ENCODE results near the gene PITPNM3. TPM values are rescaled to one million over a fixed set of nuclear protein-coding genes. Genes with fewer than 3 reads are reported as not detected.

The PITPNM3 gene
- total and polyA plus RNA-seq, 2 experiments from 2014 or later = 1.5 to 2.0 TPM

- no peak overlapping the region for H3K4me3 ChIP-seq
- TF ChIP-seq CTCF (IDR thresholded peaks at IDR 0.05; ENCODE audit: poor library complexity) = no peak
- TF ChIP-seq EZH2phosphoT487 (IDR thresholded peaks at IDR 0.05; ENCODE audit: low read depth, severe bottlenecking, unreplicated experiment) = no peak
- TF ChIP-seq EZH2 (IDR thresholded peaks at IDR 0.05; ENCODE audit: borderline replicate concordance) = no peak
- H3K9me2 ChIP-seq (replicated peaks; ENCODE audit: insufficient read depth) = no peaks in the 10 kb centered on the region
- H3K9me3 ChIP-seq (ENCODE audit: low read depth) = no peaks in the 10 kb centered on the region
- no peaks in the 10 kb centered on the region for H3K79me2 ChIP-seq
- H3K27me3 ChIP-seq = no peaks in the 10 kb centered on the region
- no peak overlapping the region for H2AFZ ChIP-seq
- WGBS (ENCODE audit: low lambda C conversion rate, missing lambda C conversion rate) = 90% methylated on average over 17 of the region's 17 CpGs
- no peaks in the 10 kb centered on the region for H3K4me1 ChIP-seq (ENCODE audit: insufficient read depth)
- no peak overlapping the region for H3K27ac ChIP-seq
- no peaks in the 10 kb centered on the region for H4K20me1 ChIP-seq (ENCODE audit: insufficient read depth, poor library complexity, severe bottlenecking)
- H3K36me3 ChIP-seq (replicated peaks; ENCODE audit: insufficient read depth, low read depth) = no peaks in the 10 kb centered on the region
- DNase-seq (ENCODE audit: low spot score) = no peak
- no peak overlapping the region for H3K4me2 ChIP-seq
Measured at GRCh38 chr17:6428207-6428965, 128.0 kb downstream of the PITPNM3 start.

GRCh38 chr17:6427279-6427781 is 129.0 kb downstream of the PITPNM3 start:
- Histone ChIP-seq H3K4me1 (ENCODE audit: insufficient read depth) (no peaks in the 10 kb centered on the region), H3K36me3 (replicated peaks; ENCODE audit: insufficient read depth, low read depth) (no peaks in the 10 kb centered on the region), H3K4me2 (no peak overlapping the region), H3K79me2 (no peaks in the 10 kb centered on the region), H3K9me2 (replicated peaks; ENCODE audit: insufficient read depth) (no peaks in the 10 kb centered on the region), H4K20me1 (ENCODE audit: insufficient read depth, poor library complexity, severe bottlenecking) (no peaks in the 10 kb centered on the region), H2AFZ (no peak overlapping the region), H3K4me3 (no peak overlapping the region), H3K27ac (no peak overlapping the region), H3K9me3 (ENCODE audit: low read depth) (no peaks in the 10 kb centered on the region), H3K27me3 (no peaks in the 10 kb centered on the region)
- 83% methylated on average over 7 of the region's 7 CpGs for WGBS (ENCODE audit: low lambda C conversion rate, missing lambda C conversion rate)
- no peak for TF ChIP-seq CTCF (IDR thresholded peaks at IDR 0.05; ENCODE audit: poor library complexity)
- no peak for DNase-seq (ENCODE audit: low spot score)

GRCh38 chr17:6426356-6427101 is 129.8 kb downstream of the PITPNM3 start:
- no peak overlapping the region for H3K27ac ChIP-seq
- no peaks in the 10 kb centered on the region for H3K9me2 ChIP-seq (replicated peaks; ENCODE audit: insufficient read depth)
- no peak overlapping the region for H3K4me2 ChIP-seq
- no peaks in the 10 kb centered on the region for H4K20me1 ChIP-seq (ENCODE audit: insufficient read depth, poor library complexity, severe bottlenecking)
- H3K4me1 ChIP-seq (ENCODE audit: insufficient read depth) = no peaks in the 10 kb centered on the region
- H3K4me3 ChIP-seq = no peak overlapping the region
- TF ChIP-seq EZH2phosphoT487 (IDR thresholded peaks at IDR 0.05; ENCODE audit: low read depth, severe bottlenecking, unreplicated experiment) (no peak), EZH2 (IDR thresholded peaks at IDR 0.05; ENCODE audit: borderline replicate concordance) (no peak), CTCF (IDR thresholded peaks at IDR 0.05; ENCODE audit: poor library complexity) (no peak)
- no peaks in the 10 kb centered on the region for H3K27me3 ChIP-seq
- H3K36me3 ChIP-seq (replicated peaks; ENCODE audit: insufficient read depth, low read depth) = no peaks in the 10 kb centered on the region
- DNase-seq (ENCODE audit: low spot score) = no peak
- WGBS (ENCODE audit: low lambda C conversion rate, missing lambda C conversion rate) = 94% methylated on average over 22 of the region's 25 CpGs
- no peaks in the 10 kb centered on the region for H3K79me2 ChIP-seq
- no peak overlapping the region for H2AFZ ChIP-seq
- no peaks in the 10 kb centered on the region for H3K9me3 ChIP-seq (ENCODE audit: low read depth)

Measured in hepatocyte (in vitro differentiated cells).